ENCODE results near the gene COL4A3.

COL4A3 gene

GRCh38 chr2:227313310-227313709 lies 148.9 kb downstream of the COL4A3 start:
- TF ChIP-seq FOXP2 (optimal IDR thresholded peaks at IDR 0.05; ENCODE audit: borderline replicate concordance, extremely low read depth, extremely low read length, insufficient read depth) (no peak), TAF1 (IDR thresholded peaks at IDR 0.05; ENCODE audit: borderline replicate concordance, insufficient read depth, low read length) (no peak), SIN3A (IDR thresholded peaks at IDR 0.05; ENCODE audit: borderline replicate concordance, insufficient read depth, low read length) (no peak), POLR2AphosphoS5 (IDR thresholded peaks at IDR 0.05; ENCODE audit: low read depth, low read length) (no peak), REST (IDR thresholded peaks at IDR 0.05; ENCODE audit: insufficient read depth in 1 of 2, low read depth in 2 of 2, low read length in 2 of 2) (no peak)

GRCh38 chr2:227317834-227318233 lies 153.4 kb downstream of the COL4A3 start:
- TF ChIP-seq TAF1 (IDR thresholded peaks at IDR 0.05; ENCODE audit: borderline replicate concordance, insufficient read depth, low read length), result no peak
- TF ChIP-seq SIN3A (IDR thresholded peaks at IDR 0.05; ENCODE audit: borderline replicate concordance, insufficient read depth, low read length), result no peak
- no peak for TF ChIP-seq FOXP2 (optimal IDR thresholded peaks at IDR 0.05; ENCODE audit: borderline replicate concordance, extremely low read depth, extremely low read length, insufficient read depth)
- no peak for TF ChIP-seq REST (IDR thresholded peaks at IDR 0.05; ENCODE audit: insufficient read depth in 1 of 2, low read depth in 2 of 2, low read length in 2 of 2)
- TF ChIP-seq POLR2AphosphoS5 (IDR thresholded peaks at IDR 0.05; ENCODE audit: low read depth, low read length), result no peak

GRCh38 chr2:227320305-227321094 lies 156.1 kb downstream of the COL4A3 start:
- TF ChIP-seq REST (IDR thresholded peaks at IDR 0.05; ENCODE audit: insufficient read depth in 1 of 2, low read depth in 2 of 2, low read length in 2 of 2), result no peak
- no peak for TF ChIP-seq TAF1 (IDR thresholded peaks at IDR 0.05; ENCODE audit: borderline replicate concordance, insufficient read depth, low read length)
- TF ChIP-seq SIN3A (IDR thresholded peaks at IDR 0.05; ENCODE audit: borderline replicate concordance, insufficient read depth, low read length), result no peak
- no peak for TF ChIP-seq FOXP2 (optimal IDR thresholded peaks at IDR 0.05; ENCODE audit: borderline replicate concordance, extremely low read depth, extremely low read length, insufficient read depth)
- no peak for TF ChIP-seq POLR2AphosphoS5 (IDR thresholded peaks at IDR 0.05; ENCODE audit: low read depth, low read length)

GRCh38 chr2:227322530-227323205 lies 158.2 kb downstream of the COL4A3 start:
- TF ChIP-seq SIN3A (IDR thresholded peaks at IDR 0.05; ENCODE audit: borderline replicate concordance, insufficient read depth, low read length) (no peak), TAF1 (IDR thresholded peaks at IDR 0.05; ENCODE audit: borderline replicate concordance, insufficient read depth, low read length) (no peak), FOXP2 (optimal IDR thresholded peaks at IDR 0.05; ENCODE audit: borderline replicate concordance, extremely low read depth, extremely low read length, insufficient read depth) (no peak), REST (IDR thresholded peaks at IDR 0.05; ENCODE audit: insufficient read depth in 1 of 2, low read depth in 2 of 2, low read length in 2 of 2) (no peak), POLR2AphosphoS5 (IDR thresholded peaks at IDR 0.05; ENCODE audit: low read depth, low read length) (no peak)

All from PFSK-1 (cell line).